PC-3 (cell line): ENCODE data around the gene VSIG10L2. TPM values are rescaled to one million over a fixed set of nuclear protein-coding genes. Genes with fewer than 3 reads are reported as not detected.

Source experiments
- ATAC-seq: fragments of 200-7000 bp; cut with Tn5 transposase; 2 replicates; pipeline ENCODE4 v1.9.1; 2020; ENCODE audit warnings: mild to moderate bottlenecking, moderate library complexity
- BruUV-seq: library from RNA; stranded (reverse); fragments of 400-500 nt; replicated peaks from 2 replicates; lab custom pipeline; 2021; lab: Mats Ljungman, UMichigan
- CTCF ChIA-PET: fragments of 300-600 bp; sonication (Branson Sonifier 250); formaldehyde crosslinking; loops from one replicate; lab custom pipeline; 2022; ENCODE audit warnings: antibody characterized with exemption; lab: Charles Lee
- POLR2A ChIA-PET: fragments of 300-600 bp; sonication (Branson Sonifier 250); formaldehyde crosslinking; loops from one replicate; lab custom pipeline; 2022; ENCODE audit warnings: antibody characterized with exemption; ENCODE audit not compliant: unreplicated experiment; lab: Charles Lee
- DNase-seq: peaks from one replicate; pipeline ENCODE4 v3.0.0-alpha.2; 2015
- H2AFZ ChIP-seq: fragments of 300-600 bp; sonication (generic); 2 replicates; pipeline ENCODE4 v1.6.0; 2016; ENCODE audit warnings: antibody characterized with exemption, low read length
- H3F3A ChIP-seq: fragments of 300-600 bp; sonication (generic); one replicate; pipeline ENCODE4 v1.6.0; 2017; ENCODE audit warnings: antibody characterized with exemption, low read length, control low read depth, mild to moderate bottlenecking; ENCODE audit not compliant: unreplicated experiment
- H3K27ac ChIP-seq: fragments of 300-600 bp; sonication (generic); 2 replicates; pipeline ENCODE4 v1.5.1; 2016; ENCODE audit warnings: mild to moderate bottlenecking, low read length
- H3K27me3 ChIP-seq: fragments of 300-600 bp; sonication (generic); 2 replicates; pipeline ENCODE4 v1.6.1; 2016; ENCODE audit warnings: low read length, mixed read lengths
- H3K36me3 ChIP-seq: fragments of 300-600 bp; sonication (generic); 2 replicates; pipeline ENCODE4 v1.6.1; 2016; ENCODE audit warnings: low read depth, mixed run types, low read length, mixed read lengths
- H3K4me1 ChIP-seq: fragments of 300-600 bp; sonication (generic); 2 replicates; pipeline ENCODE4 v1.5.1; 2016; ENCODE audit warnings: low read length; ENCODE audit not compliant: insufficient read depth
- H3K4me2 ChIP-seq: fragments of 300-600 bp; sonication (generic); 2 replicates; pipeline ENCODE4 v1.6.0; 2016; ENCODE audit warnings: low read length
- H3K4me3 ChIP-seq: fragments of 300-600 bp; sonication (generic); 2 replicates; pipeline ENCODE4 v1.5.1; 2016; ENCODE audit warnings: mild to moderate bottlenecking, low read length, mixed read lengths
- H3K79me2 ChIP-seq: fragments of 300-600 bp; sonication (generic); 2 replicates; pipeline ENCODE4 v1.6.1; 2017; ENCODE audit warnings: low read length, mixed read lengths
- H3K9ac ChIP-seq: fragments of 300-600 bp; sonication (generic); 2 replicates; pipeline ENCODE4 v1.6.0; 2016; ENCODE audit warnings: mild to moderate bottlenecking, low read length
- H3K9me2 ChIP-seq: fragments of 300-600 bp; sonication (generic); replicated peaks from 2 replicates; pipeline ENCODE4 v1.6.1; 2016; ENCODE audit warnings: mixed run types, low read length, mixed read lengths
- H3K9me3 ChIP-seq: fragments of 300-600 bp; sonication (generic); 2 replicates; pipeline ENCODE4 v1.6.1; 2016; ENCODE audit warnings: low read length, mixed read lengths
- H4K20me1 ChIP-seq: fragments of 300-600 bp; sonication (generic); 2 replicates; pipeline ENCODE4 v1.6.1; 2016; ENCODE audit warnings: low read length, mixed read lengths
- EZH2 ChIP-seq: fragments of 300-600 bp; sonication (generic); IDR thresholded peaks from one replicate; pipeline ENCODE4 v1.6.1; 2017; ENCODE audit warnings: antibody characterized with exemption, mild to moderate bottlenecking, low read length; ENCODE audit not compliant: unreplicated experiment
- EZH2phosphoT487 ChIP-seq: fragments of 300-600 bp; sonication (generic); IDR thresholded peaks from 2 replicates; pipeline ENCODE4 v1.6.1; 2018; ENCODE audit warnings: mild to moderate bottlenecking, antibody characterized with exemption, low read length, borderline replicate concordance
- intact Hi-C: fragments of 100-400 bp; cut with micrococcal nuclease; formaldehyde crosslinking; loops from 2 replicates; pipeline ENCODE4 v1.9.0; 2023
- total RNA-seq: library from RNA; depleted of rRNA; stranded (reverse); fragments of >200 nt; gene quantifications from 2 replicates; pipeline ENCODE4 v1.2.3, GENCODE V29; 2014
- TF ChIP-seq, protein P1 (sequence below): fragments of 300-600 bp; sonication (generic); conservative IDR thresholded peaks from 2 replicates; pipeline ENCODE4 v1.5.1; 2017; ENCODE audit warnings: antibody characterized with exemption, low read depth, mild to moderate bottlenecking, low read length

The VSIG10L2 gene
- total RNA-seq, 1 experiment from 2014 or later, result not detected

DNA sequence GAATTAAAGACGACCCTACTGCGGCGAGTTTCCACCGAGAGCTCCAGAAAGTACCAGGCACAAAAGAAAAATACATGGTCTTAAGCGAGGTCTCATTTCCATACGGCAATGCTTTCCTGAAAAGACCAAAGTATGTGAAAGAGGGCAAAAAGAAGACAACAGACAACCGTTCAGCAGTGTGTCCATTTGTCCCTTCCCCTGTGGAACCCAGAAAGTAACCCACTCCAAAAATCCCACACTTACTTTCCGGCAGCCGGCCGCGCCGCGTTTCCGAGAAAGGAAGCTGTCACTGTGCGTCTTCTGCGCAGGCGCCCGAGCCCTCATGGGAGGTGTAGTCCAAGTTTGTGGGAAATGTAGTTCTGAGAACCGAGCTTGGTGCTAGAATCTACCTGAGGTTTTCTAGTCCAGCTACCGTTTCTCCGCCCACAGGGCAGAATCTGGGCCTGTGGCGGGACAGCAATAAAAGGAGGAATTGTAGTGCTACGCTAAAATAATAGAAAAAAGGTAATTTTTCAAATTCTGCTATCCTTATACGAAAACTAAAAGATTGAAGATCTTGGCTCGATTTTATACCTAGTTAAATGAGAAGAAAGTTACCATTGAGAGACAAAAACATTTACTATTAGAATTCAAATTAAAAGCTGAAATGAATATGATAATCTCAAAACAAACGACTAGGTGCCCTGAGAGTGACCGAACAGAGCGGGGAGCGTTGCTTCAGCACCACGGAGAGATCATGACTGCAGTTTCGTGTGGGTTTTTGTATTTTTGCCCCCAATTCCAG lies 42.7 kb upstream of the VSIG10L2 start, which contains the start of gene PUS3:
TSS of gene PUS3 (minus strand) at position 280 of the 784 bp plus-strand sequence. CDS start 6,922 bp downstream, outside the sequence.
- H4K20me1 ChIP-seq, result peaks cover 8% of the 10 kb centered on the region; the same call in 1 of the 2 replicates
- no TSS peak for BruUV-seq
- H3K9ac ChIP-seq, result peak within 1 kb of the TSS; percentile 80
- H3F3A ChIP-seq, result no peaks in the 10 kb centered on the region
- ChIA-PET POLR2A (interaction anchor here (0.5 to 0.9 kb wide), 5 partner anchors 15 to 332 kb away, joined by 3 read pairs; no protein-coding TSS in a partner anchor), CTCF (interaction anchor here (0.6 to 0.8 kb wide), 2 partner anchors 16 to 177 kb away, joined by 3 to 4 read pairs; partner anchors contain the start of gene HYLS1)
- DNase-seq (peak; percentile 90), ATAC-seq (peak; percentile 97)
- peaks cover 12% of the 10 kb centered on the region; the same call in 1 of the 2 replicates for H3K27me3 ChIP-seq
- H3K36me3 ChIP-seq, result peaks cover 26% of the 10 kb centered on the region
- peak within 1 kb of the TSS; percentile 84 for H3K4me2 ChIP-seq
- H3K27ac ChIP-seq, result peak within 1 kb of the TSS; percentile 42
- H3K79me2 ChIP-seq, result peaks cover 45% of the 10 kb centered on the region
- no peaks in the 10 kb centered on the region for H3K9me2 ChIP-seq
- no peak for TF ChIP-seq EZH2
- peak within 1 kb of the TSS; percentile 79 for H2AFZ ChIP-seq
- peaks cover 7% of the 10 kb centered on the region for H3K4me1 ChIP-seq
- intact Hi-C loops, result no loop called here
- H3K4me3 ChIP-seq, result peak within 1 kb of the TSS; percentile 90
- no peaks in the 10 kb centered on the region for H3K9me3 ChIP-seq

DNA sequence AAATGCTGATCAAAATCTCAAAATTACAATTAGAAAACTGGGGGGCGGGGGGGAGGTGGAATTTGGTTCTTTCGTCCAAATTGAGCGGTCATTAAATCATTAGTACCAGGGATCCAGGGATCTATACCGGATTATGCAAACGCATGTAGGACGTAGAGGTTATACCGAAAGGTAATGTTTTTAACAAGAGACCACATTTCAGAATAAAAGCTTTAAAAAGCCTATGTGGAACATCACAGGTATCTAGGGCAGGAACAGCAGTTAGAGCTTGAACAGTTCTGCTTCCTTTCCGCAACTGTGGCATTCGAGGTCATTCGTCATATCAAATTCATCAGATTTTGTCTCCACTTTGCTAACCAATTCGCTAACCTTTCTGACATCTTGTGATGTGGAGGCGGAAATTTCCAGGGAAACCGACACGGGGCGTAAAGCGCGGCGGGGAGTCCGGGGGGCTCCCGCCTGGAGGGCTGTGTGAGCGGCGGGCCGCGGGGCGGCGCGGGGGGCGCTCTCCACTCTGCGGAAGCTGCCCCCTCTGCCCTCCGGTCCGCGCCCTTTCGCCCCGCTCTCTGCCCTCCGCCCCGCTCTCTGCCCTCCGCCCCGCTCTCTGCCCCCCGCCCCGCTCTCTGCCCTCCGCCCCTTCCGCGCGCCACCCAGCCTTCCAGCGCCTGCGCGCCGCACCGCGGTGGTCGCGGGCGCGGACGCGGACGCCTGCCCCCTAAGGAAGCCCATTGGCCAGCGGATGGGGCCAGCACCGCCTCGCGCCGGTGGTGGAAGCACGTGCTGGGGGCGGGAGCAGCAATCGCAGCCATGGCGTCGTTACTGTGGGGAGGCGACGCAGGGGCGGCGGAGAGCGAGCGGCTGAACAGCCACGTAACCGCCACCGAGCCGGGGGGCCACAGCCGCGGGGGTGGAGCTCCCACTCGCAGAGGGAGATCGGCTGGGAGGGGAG lies 41.9 kb upstream of the VSIG10L2 start, which contains the start of gene DDX25:
TSS of gene DDX25 (plus strand) at position 798 of the 949 bp plus-strand sequence. CDS start at position 808, 10 bp downstream.
- intact Hi-C loops, result no loop called here
- POLR2A ChIA-PET, result interaction anchor here (0.5 kb wide), 1 partner anchor 31 kb away, joined by 3 read pairs; no protein-coding TSS in a partner anchor
- peaks cover 21% of the 10 kb centered on the region for H3K36me3 ChIP-seq
- H3K27ac ChIP-seq, result no peak within 1 kb of the TSS
- peaks cover 4% of the 10 kb centered on the region; the same call in 1 of the 2 replicates for H4K20me1 ChIP-seq
- no peaks in the 10 kb centered on the region for H3K9me2 ChIP-seq
- ATAC-seq (no peak), DNase-seq (no peak)
- peaks cover 7% of the 10 kb centered on the region for H3K4me1 ChIP-seq
- no peak within 1 kb of the TSS for H3K9ac ChIP-seq
- H3F3A ChIP-seq, result no peaks in the 10 kb centered on the region
- peak within 1 kb of the TSS; percentile 84 for H3K4me2 ChIP-seq
- TF ChIP-seq, protein P1, sequence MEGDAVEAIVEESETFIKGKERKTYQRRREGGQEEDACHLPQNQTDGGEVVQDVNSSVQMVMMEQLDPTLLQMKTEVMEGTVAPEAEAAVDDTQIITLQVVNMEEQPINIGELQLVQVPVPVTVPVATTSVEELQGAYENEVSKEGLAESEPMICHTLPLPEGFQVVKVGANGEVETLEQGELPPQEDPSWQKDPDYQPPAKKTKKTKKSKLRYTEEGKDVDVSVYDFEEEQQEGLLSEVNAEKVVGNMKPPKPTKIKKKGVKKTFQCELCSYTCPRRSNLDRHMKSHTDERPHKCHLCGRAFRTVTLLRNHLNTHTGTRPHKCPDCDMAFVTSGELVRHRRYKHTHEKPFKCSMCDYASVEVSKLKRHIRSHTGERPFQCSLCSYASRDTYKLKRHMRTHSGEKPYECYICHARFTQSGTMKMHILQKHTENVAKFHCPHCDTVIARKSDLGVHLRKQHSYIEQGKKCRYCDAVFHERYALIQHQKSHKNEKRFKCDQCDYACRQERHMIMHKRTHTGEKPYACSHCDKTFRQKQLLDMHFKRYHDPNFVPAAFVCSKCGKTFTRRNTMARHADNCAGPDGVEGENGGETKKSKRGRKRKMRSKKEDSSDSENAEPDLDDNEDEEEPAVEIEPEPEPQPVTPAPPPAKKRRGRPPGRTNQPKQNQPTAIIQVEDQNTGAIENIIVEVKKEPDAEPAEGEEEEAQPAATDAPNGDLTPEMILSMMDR, result no peak
- no peak for TF ChIP-seq EZH2
- TF ChIP-seq EZH2phosphoT487, result no peak
- peaks cover 14% of the 10 kb centered on the region; the same call in 1 of the 2 replicates for H3K27me3 ChIP-seq
- H2AFZ ChIP-seq, result peak within 1 kb of the TSS; percentile 79; the same call in 1 of the 2 replicates
- H3K79me2 ChIP-seq, result peaks cover 36% of the 10 kb centered on the region
- no TSS peak for BruUV-seq
- CTCF ChIA-PET, result no interaction called here
- H3K9me3 ChIP-seq, result no peaks in the 10 kb centered on the region
- H3K4me3 ChIP-seq, result peak within 1 kb of the TSS; percentile 90; the same call in 1 of the 2 replicates

DNA sequence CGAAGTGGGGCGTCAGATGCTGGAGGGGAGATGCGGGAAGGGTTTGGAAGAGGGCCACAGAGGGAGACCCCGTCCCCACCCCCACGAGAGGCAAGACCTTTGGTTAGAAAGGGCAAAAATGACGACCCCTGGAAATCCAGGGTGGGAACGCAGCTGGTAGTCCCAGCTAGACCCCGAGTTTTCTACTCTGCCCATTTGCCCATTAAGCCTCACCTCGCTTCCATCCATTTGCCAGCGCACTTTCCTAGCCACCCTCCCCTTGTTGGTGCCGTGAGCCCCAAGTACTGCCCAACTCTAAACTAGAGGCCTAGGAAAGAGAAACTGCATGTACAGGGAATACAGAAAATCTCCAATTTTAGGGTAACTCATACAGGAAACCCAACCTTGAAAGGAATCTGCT lies 41.2 kb upstream of the VSIG10L2 start:
- H2AFZ ChIP-seq, result no peak overlapping the region
- no TSS peak for BruUV-seq
- intact Hi-C loops, result no loop called here
- H3K4me1 ChIP-seq, result peaks cover 7% of the 10 kb centered on the region
- H3K36me3 ChIP-seq, result peaks cover 14% of the 10 kb centered on the region
- DNase-seq (no peak), ATAC-seq (no peak)
- no peak overlapping the region for H3K4me3 ChIP-seq
- H3K9me2 ChIP-seq, result no peaks in the 10 kb centered on the region
- H3K79me2 ChIP-seq, result peaks cover 30% of the 10 kb centered on the region
- no peaks in the 10 kb centered on the region for H3F3A ChIP-seq
- H3K9me3 ChIP-seq, result no peaks in the 10 kb centered on the region
- TF ChIP-seq, protein P1, result no peak
- no peak for TF ChIP-seq EZH2
- H4K20me1 ChIP-seq, result no peaks in the 10 kb centered on the region; the same call in 1 of the 2 replicates
- H3K4me2 ChIP-seq, result no peak overlapping the region
- ChIA-PET POLR2A (no interaction called here), CTCF (no interaction called here)
- no peak overlapping the region for H3K9ac ChIP-seq
- H3K27me3 ChIP-seq, result peaks cover 17% of the 10 kb centered on the region; the same call in 1 of the 2 replicates
- no peak overlapping the region for H3K27ac ChIP-seq
